Osteocyte (in vitro differentiated cells): ENCODE data around the gene NAT10. TPM values are rescaled to one million over a fixed set of nuclear protein-coding genes. Genes with fewer than 3 reads are reported as not detected.

ENCODE experiments used
- DNase-seq: peaks from one replicate; pipeline ENCODE4 v3.0.0; 2021; ENCODE audit warnings: mixed read lengths; ENCODE audit not compliant: unreplicated experiment; ENCODE audit errors: extremely low spot score
- H3K27ac Mint-ChIP-seq: one replicate; pipeline ENCODE4 v1.8.0; 2021; ENCODE audit warnings: mild to moderate bottlenecking, mixed read lengths; ENCODE audit not compliant: unreplicated experiment
- H3K27me3 Mint-ChIP-seq: one replicate; pipeline ENCODE4 v1.8.0; 2021; ENCODE audit warnings: mixed read lengths; ENCODE audit not compliant: unreplicated experiment
- H3K36me3 Mint-ChIP-seq: one replicate; pipeline ENCODE4 v1.8.0; 2021; ENCODE audit warnings: mixed read lengths; ENCODE audit not compliant: unreplicated experiment
- H3K4me1 Mint-ChIP-seq: one replicate; pipeline ENCODE4 v1.8.0; 2021; ENCODE audit warnings: mixed read lengths; ENCODE audit not compliant: unreplicated experiment
- H3K4me3 Mint-ChIP-seq: one replicate; pipeline ENCODE4 v1.8.0; 2021; ENCODE audit warnings: mild to moderate bottlenecking, moderate library complexity, mixed read lengths; ENCODE audit not compliant: unreplicated experiment
- H3K9me3 Mint-ChIP-seq: one replicate; pipeline ENCODE4 v1.8.0; 2021; ENCODE audit warnings: mixed read lengths; ENCODE audit not compliant: unreplicated experiment
- total RNA-seq: library from RNA; stranded (reverse); gene quantifications from 2 replicates; pipeline ENCODE4 v1.2.1, GENCODE V29; 2021
- TF ChIP-seq, protein P1 (sequence below): fragments of 200-600 bp; sonication (generic); IDR thresholded peaks from 2 replicates; pipeline ENCODE4 v1.5.0; 2021; ENCODE audit warnings: antibody characterized with exemption, mild to moderate bottlenecking, moderate library complexity

The NAT10 gene
- total RNA-seq, 1 donor from 2014 or later, result 38.6 TPM

DNA sequence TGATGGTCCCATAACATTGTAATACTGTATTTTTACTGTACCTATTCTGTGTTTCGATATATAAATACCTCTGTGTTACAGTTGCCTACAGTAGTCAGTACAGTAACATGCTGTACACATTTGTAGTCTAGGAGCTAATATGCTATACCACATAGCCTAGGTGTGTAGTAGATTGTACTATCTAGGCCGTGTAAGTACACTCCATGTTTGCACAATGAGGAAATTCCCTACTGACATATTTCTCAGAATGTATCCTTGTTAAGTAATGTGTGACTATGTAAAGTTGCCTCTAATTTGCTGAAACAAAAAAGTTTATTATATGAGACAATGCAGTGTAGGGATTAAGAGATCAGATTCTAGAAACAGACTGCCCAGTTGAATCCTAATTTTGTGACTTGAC is 32.6 kb upstream of the NAT10 start:
- TF ChIP-seq, protein P1, sequence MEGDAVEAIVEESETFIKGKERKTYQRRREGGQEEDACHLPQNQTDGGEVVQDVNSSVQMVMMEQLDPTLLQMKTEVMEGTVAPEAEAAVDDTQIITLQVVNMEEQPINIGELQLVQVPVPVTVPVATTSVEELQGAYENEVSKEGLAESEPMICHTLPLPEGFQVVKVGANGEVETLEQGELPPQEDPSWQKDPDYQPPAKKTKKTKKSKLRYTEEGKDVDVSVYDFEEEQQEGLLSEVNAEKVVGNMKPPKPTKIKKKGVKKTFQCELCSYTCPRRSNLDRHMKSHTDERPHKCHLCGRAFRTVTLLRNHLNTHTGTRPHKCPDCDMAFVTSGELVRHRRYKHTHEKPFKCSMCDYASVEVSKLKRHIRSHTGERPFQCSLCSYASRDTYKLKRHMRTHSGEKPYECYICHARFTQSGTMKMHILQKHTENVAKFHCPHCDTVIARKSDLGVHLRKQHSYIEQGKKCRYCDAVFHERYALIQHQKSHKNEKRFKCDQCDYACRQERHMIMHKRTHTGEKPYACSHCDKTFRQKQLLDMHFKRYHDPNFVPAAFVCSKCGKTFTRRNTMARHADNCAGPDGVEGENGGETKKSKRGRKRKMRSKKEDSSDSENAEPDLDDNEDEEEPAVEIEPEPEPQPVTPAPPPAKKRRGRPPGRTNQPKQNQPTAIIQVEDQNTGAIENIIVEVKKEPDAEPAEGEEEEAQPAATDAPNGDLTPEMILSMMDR, result no peak
- H3K36me3 Mint-ChIP-seq, result peaks cover 37% of the 10 kb centered on the region
- no peak for DNase-seq
- no peak overlapping the region for H3K27ac Mint-ChIP-seq
- no peaks in the 10 kb centered on the region for H3K27me3 Mint-ChIP-seq
- peaks cover 25% of the 10 kb centered on the region for H3K4me1 Mint-ChIP-seq
- no peak overlapping the region for H3K4me3 Mint-ChIP-seq
- no peaks in the 10 kb centered on the region for H3K9me3 Mint-ChIP-seq

DNA sequence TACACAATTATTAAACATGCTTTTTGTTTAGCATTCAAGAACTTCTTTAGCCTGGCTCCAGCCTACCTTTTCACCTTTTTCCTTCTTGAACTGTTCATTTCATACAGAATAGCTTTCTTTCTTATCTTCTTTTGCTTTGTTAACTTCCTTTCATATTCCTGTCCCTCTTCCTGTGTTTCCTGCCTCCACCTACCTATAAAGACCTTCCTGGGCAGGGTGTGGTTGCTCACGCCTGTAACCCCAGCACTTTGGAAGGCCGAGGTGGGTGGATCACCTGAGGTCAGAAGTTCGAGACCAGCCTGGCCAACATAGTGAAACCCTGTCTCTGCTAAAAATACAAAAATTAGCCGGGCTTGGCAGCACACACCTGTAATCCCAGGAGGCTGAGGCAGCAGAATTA is 31.0 kb upstream of the NAT10 start:
- DNase-seq, result no peak
- Mint-ChIP-seq H3K27ac (peak overlapping the region; percentile 45), H3K27me3 (no peaks in the 10 kb centered on the region), H3K4me3 (no peak overlapping the region), H3K4me1 (peaks cover 16% of the 10 kb centered on the region), H3K36me3 (peaks cover 49% of the 10 kb centered on the region), H3K9me3 (no peaks in the 10 kb centered on the region)
- TF ChIP-seq, protein P1, result no peak

DNA sequence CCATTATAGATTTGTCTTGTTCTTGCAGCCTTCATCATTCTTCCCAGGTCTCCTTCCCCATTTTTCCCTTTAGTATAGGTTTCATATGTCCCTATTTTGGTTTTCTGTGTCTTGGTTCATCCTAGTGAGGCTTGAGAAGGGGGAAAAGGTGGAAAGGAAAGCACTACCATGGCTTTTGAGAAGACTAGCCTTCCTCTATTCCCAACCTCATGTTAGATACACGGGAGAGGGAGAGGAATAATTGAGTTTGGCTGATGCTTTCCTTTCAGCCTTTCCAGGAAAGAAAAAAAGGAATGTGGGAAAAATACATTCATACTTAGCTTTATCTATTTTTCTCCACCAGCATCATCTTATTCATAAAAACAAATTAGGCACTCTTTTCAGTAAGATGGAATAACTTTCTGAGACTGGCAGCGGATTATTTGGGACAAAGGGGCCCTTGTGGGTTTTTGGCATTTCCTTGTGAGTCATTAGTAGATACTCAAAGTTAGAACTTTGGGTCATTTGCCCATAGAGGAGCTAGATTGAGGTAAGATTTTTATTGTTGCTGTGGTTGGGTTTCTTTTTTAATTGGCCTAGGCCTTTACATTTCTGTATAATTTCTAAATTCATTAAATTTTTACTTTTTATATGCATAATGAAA is 30.1 kb upstream of the NAT10 start:
- Mint-ChIP-seq H3K4me3 (no peak overlapping the region), H3K36me3 (peaks cover 52% of the 10 kb centered on the region), H3K9me3 (no peaks in the 10 kb centered on the region), H3K27me3 (no peaks in the 10 kb centered on the region), H3K27ac (peak overlapping the region; percentile 58), H3K4me1 (peaks cover 13% of the 10 kb centered on the region)
- TF ChIP-seq, protein P1, result no peak
- DNase-seq, result no peak

DNA sequence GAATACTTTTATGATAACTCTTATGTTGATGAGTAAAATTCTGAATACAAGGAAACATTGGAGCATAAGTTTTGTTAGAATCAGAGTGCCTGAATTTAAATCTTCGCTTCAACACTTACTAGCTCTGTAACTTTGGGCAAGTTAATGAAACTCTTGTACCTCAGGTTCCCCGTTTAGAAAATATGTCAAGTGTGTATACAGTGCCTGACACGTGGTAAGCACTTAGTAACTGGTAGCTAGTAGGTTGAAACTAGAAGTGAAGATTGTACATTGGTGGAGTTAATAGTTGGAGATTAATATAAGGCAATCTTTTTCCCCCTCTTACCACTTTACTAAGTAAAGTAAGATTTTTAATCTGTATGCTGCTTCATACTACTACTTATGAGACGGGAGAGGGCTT is 24.8 kb upstream of the NAT10 start:
- Mint-ChIP-seq H3K4me1 (peaks cover 3% of the 10 kb centered on the region), H3K27me3 (no peaks in the 10 kb centered on the region), H3K4me3 (no peak overlapping the region), H3K36me3 (peaks cover 64% of the 10 kb centered on the region), H3K27ac (no peak overlapping the region), H3K9me3 (no peaks in the 10 kb centered on the region)
- no peak for DNase-seq
- TF ChIP-seq, protein P1, result no peak

DNA sequence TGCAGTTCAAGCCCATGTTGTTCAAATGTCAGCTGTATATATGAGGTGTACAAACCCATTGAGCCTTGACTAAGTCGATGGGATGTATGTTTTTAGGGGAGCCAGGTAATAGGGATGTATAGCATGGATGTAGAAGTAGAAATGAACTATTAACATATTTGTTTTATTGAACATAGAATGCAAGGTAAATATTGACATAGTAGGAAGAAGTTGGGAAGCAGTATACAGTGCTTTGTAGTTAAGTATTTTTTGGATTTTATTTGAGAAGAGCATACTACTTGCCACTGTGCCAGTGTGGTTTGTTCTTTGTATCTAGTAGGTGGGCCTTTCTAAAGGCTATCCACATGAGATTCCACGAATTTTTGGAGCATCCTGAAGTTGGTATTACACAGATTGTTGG is 20.8 kb upstream of the NAT10 start:
- no peak for DNase-seq
- H3K36me3 Mint-ChIP-seq, result peaks cover 61% of the 10 kb centered on the region
- H3K9me3 Mint-ChIP-seq, result no peaks in the 10 kb centered on the region
- peak overlapping the region; percentile 8 for H3K27ac Mint-ChIP-seq
- TF ChIP-seq, protein P1, result no peak
- H3K4me1 Mint-ChIP-seq, result no peaks in the 10 kb centered on the region
- H3K27me3 Mint-ChIP-seq, result no peaks in the 10 kb centered on the region
- no peak overlapping the region for H3K4me3 Mint-ChIP-seq
